Body of pancreas (tissue), 4 donors: ENCODE results near the gene LRP11. TPM values are rescaled to one million over a fixed set of nuclear protein-coding genes. Genes with fewer than 3 reads are reported as not detected.

Experiments
- ATAC-seq: fragments of 150-250 bp; one replicate; pipeline ENCODE4 v1.9.1; 2016
- DNase-seq, 4 donors: peaks; one replicate each; pipeline ENCODE4 v3.0.0-alpha.2; 2019
- H3K27ac ChIP-seq, 4 donors: fragments of 200-600 bp; sonication (generic); 1 replicate in 3 of 4; 2 replicates in 1 of 4; pipeline versions ENCODE4 v1.5.1 to v1.6.1; 2016 to 2019; ENCODE audit warnings: mild to moderate bottlenecking in 1 of 4, mixed read lengths in 1 of 4, moderate library complexity in 1 of 4
- H3K27me3 ChIP-seq, 2 donors: fragments of 200-600 bp; sonication (generic); one replicate each; pipeline ENCODE4 v1.6.0; 2016; ENCODE audit warnings: mild to moderate bottlenecking in 1 of 2
- H3K36me3 ChIP-seq, 2 donors: fragments of 200-600 bp; sonication (generic); replicated peaks in 1 of 2; 2 replicates each; pipeline ENCODE4 v1.5.1; 2016; ENCODE audit warnings: low read depth in 2 of 2; ENCODE audit not compliant: insufficient read depth in 1 of 2
- H3K4me1 ChIP-seq: fragments of 200-600 bp; sonication (generic); one replicate; pipeline ENCODE4 v1.6.0; 2016
- H3K4me3 ChIP-seq, 2 donors: fragments of 200-600 bp; sonication (generic); 1 replicate in 1 of 2; 2 replicates in 1 of 2; pipeline ENCODE4 v1.5.1; 2016 to 2019
- H3K9me3 ChIP-seq, 3 donors: fragments of 200-600 bp; sonication (generic); 1 replicate in 2 of 3; 2 replicates in 1 of 3; pipeline ENCODE4 v1.5.1; 2016
- POLR2A ChIP-seq, 3 donors: fragments of 450-650 bp; IDR thresholded peaks; one replicate each; pipeline ENCODE4 v1.6.1; 2016; ENCODE audit warnings: antibody characterized with exemption in 3 of 3, mild to moderate bottlenecking in 2 of 3
- WGBS, 2 donors: methylation state at CpG; one replicate each; pipeline ENCODE4 v1.1.5; 2017; 5-methylcytosine and 5-hydroxymethylcytosine counted together
- intact Hi-C: fragments of 100-400 bp; cut with DNase I; formaldehyde crosslinking; loops from one replicate; pipeline ENCODE4 v1.15.1; 2023
- total RNA-seq, 2 donors: library from RNA; depleted of rRNA; stranded (reverse); fragments of >200 nt; gene quantifications; one replicate each; pipeline ENCODE4 v1.1.0, GENCODE V29; 2016
- TF ChIP-seq, protein P1 (sequence below), 7 experiments: fragments of 450-650 bp in 4 of 7; fragments of 200-600 bp in 3 of 7; sonication (generic) in 3 of 7; IDR thresholded peaks; one replicate each; pipeline ENCODE4 v1.5.1; 2016 to 2019; ENCODE audit warnings: antibody characterized with exemption in 7 of 7

Gene LRP11
- total RNA-seq, 2 donors from 2014 or later, result 21.0 to 28.0 TPM

DNA sequence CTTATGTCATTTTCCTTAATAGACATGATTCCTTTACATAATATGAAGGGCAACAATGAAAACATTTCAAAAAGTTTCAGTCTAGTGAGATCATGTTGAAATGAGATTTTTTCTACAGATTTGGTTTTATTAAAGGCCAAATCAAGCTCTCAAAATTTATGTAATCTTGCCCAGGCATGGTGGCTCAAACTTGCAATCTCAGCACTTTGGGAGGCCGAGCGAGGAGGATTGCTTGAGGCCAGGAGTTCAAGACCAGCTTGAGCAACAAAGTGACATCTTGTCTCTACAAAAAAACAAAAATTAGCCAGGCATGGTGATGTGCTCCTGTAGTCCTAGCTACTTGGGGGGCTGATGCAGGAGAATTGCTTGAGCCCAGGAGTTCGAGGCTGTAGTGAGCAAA is 50.8 kb downstream of the LRP11 start:
- TF ChIP-seq, protein P1, sequence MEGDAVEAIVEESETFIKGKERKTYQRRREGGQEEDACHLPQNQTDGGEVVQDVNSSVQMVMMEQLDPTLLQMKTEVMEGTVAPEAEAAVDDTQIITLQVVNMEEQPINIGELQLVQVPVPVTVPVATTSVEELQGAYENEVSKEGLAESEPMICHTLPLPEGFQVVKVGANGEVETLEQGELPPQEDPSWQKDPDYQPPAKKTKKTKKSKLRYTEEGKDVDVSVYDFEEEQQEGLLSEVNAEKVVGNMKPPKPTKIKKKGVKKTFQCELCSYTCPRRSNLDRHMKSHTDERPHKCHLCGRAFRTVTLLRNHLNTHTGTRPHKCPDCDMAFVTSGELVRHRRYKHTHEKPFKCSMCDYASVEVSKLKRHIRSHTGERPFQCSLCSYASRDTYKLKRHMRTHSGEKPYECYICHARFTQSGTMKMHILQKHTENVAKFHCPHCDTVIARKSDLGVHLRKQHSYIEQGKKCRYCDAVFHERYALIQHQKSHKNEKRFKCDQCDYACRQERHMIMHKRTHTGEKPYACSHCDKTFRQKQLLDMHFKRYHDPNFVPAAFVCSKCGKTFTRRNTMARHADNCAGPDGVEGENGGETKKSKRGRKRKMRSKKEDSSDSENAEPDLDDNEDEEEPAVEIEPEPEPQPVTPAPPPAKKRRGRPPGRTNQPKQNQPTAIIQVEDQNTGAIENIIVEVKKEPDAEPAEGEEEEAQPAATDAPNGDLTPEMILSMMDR (IDR thresholded peaks at IDR 0.05), result no peak
- no peak for TF ChIP-seq POLR2A (IDR thresholded peaks at IDR 0.05)
- H3K27ac ChIP-seq, result no peak overlapping the region
- H3K9me3 ChIP-seq, result no peaks in the 10 kb centered on the region
- DNase-seq, result no peak
- no peaks in the 10 kb centered on the region for H3K4me1 ChIP-seq
- no peak for ATAC-seq
- intact Hi-C loops, result no loop called here
- no peak overlapping the region for H3K4me3 ChIP-seq
- 96 to 98% methylated on average over 3 of the region's 3 CpGs for WGBS, 2 donors
- no peaks in the 10 kb centered on the region for H3K27me3 ChIP-seq
- H3K36me3 ChIP-seq, result peaks cover 0 to 6% of the 10 kb centered on the region in 2 donors

DNA sequence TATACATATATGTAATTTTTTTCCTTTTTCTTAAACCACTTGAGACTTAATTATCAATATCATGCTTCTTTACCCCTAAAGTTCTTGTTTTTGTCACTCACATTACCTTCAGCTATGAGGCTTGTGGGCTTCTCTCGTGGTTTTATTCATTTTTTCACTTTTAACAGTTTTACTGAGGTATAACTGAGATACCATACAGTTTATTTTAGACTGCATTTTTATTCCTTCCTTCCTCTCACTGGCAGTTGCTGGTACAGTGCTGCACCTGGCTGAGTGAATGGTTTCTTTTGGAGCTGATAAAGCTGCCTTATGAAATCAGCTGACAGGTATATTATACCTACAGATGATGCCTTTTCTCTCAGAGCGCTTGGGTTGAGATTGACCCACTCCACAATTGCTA is 54.4 kb downstream of the LRP11 start:
- Histone ChIP-seq H3K27me3 (no peaks in the 10 kb centered on the region), H3K27ac (no peak overlapping the region), H3K4me1 (no peaks in the 10 kb centered on the region), H3K4me3 (no peak overlapping the region), H3K9me3 (no peaks in the 10 kb centered on the region), H3K36me3 (peaks cover 0 to 8% of the 10 kb centered on the region in 2 donors)
- ATAC-seq (no peak), DNase-seq (no peak)
- TF ChIP-seq, protein P1 (IDR thresholded peaks at IDR 0.05), result no peak
- TF ChIP-seq POLR2A (IDR thresholded peaks at IDR 0.05), result no peak
- intact Hi-C loops, result no loop called here
- WGBS, 2 donors, result 84 to 85% methylated on average over 2 of the region's 2 CpGs

DNA sequence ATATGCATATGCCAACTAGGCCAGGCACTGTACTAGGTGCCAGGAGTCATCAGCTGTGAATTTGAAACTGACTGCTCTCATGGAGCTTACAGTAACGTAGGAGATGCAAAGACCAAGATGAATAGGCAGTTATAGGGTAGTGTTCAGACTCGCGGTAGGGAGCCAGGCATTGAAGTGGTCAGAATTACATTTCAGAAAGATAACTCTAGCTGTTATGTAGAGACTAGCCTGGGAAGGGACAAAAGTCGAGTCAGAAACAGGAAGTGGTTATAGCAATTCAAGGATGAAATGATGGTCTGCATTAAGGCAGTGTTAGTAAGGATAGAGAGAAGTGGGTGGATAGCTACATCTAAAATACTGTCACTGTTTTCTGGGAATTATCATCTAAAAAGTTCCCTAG is 58.0 kb downstream of the LRP11 start:
- TF ChIP-seq, protein P1 (IDR thresholded peaks at IDR 0.05), result no peak
- TF ChIP-seq POLR2A (IDR thresholded peaks at IDR 0.05), result no peak
- no peaks in the 10 kb centered on the region for H3K4me1 ChIP-seq
- intact Hi-C loops, result no loop called here
- peaks cover 0 to 9% of the 10 kb centered on the region in 2 donors for H3K36me3 ChIP-seq
- H3K27ac ChIP-seq, result no peak overlapping the region
- no peaks in the 10 kb centered on the region for H3K9me3 ChIP-seq
- no peak for ATAC-seq
- H3K27me3 ChIP-seq, result no peaks in the 10 kb centered on the region
- no peak overlapping the region for H3K4me3 ChIP-seq
- DNase-seq, result no peak
- WGBS, 2 donors, result 82 to 85% methylated on average over 4 of the region's 4 CpGs

DNA sequence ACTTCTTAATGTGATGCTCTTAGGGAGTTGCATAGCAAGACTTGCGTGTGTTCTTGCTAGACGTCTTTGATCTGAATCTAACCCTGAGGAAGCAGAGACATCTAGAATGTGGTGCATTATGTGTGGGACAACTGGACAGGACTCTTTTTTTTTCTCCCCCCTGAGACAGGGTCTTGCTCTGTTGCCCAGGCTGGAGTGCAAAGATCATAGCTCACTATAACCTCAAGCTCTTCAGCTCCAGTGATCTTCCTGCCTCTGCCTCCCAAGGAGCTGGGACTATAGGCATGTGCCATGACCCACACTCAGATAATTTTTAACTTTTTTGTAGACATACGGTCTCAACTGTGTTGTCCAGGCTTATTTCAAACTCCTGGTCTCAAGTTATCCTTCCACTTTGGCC is 80.6 kb downstream of the LRP11 start:
- WGBS, 2 donors, result 83 to 87% methylated on average over 3 of the region's 3 CpGs
- intact Hi-C loops, result no loop called here
- Histone ChIP-seq H3K4me1 (no peaks in the 10 kb centered on the region), H3K27me3 (no peaks in the 10 kb centered on the region), H3K9me3 (no peaks in the 10 kb centered on the region), H3K27ac (no peak overlapping the region), H3K4me3 (no peak overlapping the region), H3K36me3 (no peaks in the 10 kb centered on the region)
- TF ChIP-seq, protein P1 (IDR thresholded peaks at IDR 0.05), result no peak
- TF ChIP-seq POLR2A (IDR thresholded peaks at IDR 0.05), result no peak
- DNase-seq (no peak), ATAC-seq (no peak)

DNA sequence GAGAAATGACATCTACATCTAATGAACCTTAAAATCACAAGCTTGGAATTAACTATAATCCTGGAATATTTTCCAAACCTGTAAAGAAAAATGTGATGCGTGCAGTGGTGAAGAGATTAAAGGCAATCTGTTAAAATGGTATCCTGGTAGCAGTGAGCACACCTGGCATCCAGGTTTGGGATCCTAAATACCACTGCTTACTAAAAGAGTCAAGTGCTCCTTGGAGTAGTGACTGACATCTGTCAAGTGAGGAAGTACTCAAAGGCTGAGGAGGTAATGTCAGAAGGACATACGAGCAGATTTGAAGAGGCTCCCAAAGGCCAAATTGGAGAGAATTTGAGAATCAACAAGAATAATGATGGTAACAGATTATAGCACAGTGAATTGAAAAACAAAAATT is 81.8 kb downstream of the LRP11 start:
- Histone ChIP-seq H3K27ac (no peak overlapping the region), H3K36me3 (no peaks in the 10 kb centered on the region), H3K27me3 (no peaks in the 10 kb centered on the region), H3K4me1 (no peaks in the 10 kb centered on the region), H3K9me3 (no peaks in the 10 kb centered on the region), H3K4me3 (no peak overlapping the region)
- intact Hi-C loops, result no loop called here
- ATAC-seq, result no peak
- DNase-seq, result no peak
- TF ChIP-seq POLR2A (IDR thresholded peaks at IDR 0.05), result no peak
- TF ChIP-seq, protein P1 (IDR thresholded peaks at IDR 0.05), result no peak
- 91 to 95% methylated on average over 2 of the region's 2 CpGs for WGBS, 2 donors
